SW 1271 (cell line): ENCODE measurements around the gene MLANA.

Experiments used
- DNase-seq, 2 experiments: peaks; one replicate each; lab custom pipeline; 2025; lab: John Stamatoyannopoulos, UW

The MLANA gene

GRCh38 chr9:5902377-5902776, 11.7 kb downstream of the MLANA start:
- DNase-seq: no peak

DNA sequence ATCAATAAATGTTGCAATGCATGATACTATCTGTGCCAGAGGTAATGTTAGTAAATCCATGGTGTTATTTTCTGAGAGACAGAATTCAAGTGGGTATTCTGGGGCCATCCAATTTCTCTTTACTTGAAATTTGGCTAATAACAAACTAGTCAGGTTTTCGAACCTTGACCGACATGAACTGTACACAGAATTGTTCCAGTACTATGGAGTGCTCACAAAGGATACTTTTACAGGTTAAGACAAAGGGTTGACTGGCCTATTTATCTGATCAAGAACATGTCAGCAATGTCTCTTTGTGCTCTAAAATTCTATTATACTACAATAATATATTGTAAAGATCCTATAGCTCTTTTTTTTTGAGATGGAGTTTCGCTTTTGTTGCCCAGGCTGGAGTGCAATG, 18.2 kb downstream of the MLANA start:
- DNase-seq: no peak

DNA sequence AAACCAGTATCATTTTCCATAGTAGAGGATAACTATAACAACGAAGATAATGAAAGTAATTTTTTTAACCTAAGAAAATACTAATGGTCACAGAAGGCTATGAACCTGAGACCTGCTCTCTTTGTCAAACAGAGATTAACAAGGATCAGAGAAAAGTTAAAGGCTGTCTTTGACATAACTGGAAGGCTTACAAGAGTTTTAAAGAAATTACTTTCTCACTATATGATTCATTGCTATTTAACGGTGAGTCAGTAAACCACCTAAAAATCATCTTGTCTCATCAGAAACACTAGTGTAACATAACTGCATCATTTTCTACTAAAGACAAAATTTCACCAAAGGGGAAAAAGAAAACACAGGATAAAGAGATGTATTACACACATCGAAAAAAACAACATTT, 19.3 kb downstream of the MLANA start:
- DNase-seq: no peak

- DNase-seq: no peak
Observed at GRCh38 chr9:5910413-5911057, 19.8 kb downstream of the MLANA start.

GRCh38 chr9:5915438-5915837, 24.7 kb downstream of the MLANA start:
- DNase-seq: no peak

DNA sequence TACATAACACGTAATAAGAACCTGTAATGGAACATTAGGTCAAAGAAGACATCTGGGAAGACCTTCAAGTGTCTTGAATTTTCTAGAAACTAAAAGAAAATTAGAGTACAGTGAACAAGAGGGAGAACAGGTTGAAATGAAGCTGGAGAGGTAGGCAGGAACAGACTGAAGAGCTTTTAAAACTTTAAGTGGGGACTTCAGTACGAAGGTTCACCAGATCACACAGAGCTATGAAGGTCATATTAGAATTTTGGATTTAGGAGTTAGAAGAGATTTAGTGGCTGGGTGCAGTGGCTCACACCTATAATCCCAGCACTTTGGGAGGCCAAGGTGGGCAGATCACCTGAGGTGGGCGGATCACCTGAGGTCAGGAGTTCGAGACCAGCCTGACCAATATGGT, 26.6 kb downstream of the MLANA start:
- DNase-seq: no peak

GRCh38 chr9:5917888-5918287, 27.2 kb downstream of the MLANA start:
- DNase-seq: no peak

GRCh38 chr9:5918460-5918859, 27.8 kb downstream of the MLANA start:
- no peak for DNase-seq

DNA sequence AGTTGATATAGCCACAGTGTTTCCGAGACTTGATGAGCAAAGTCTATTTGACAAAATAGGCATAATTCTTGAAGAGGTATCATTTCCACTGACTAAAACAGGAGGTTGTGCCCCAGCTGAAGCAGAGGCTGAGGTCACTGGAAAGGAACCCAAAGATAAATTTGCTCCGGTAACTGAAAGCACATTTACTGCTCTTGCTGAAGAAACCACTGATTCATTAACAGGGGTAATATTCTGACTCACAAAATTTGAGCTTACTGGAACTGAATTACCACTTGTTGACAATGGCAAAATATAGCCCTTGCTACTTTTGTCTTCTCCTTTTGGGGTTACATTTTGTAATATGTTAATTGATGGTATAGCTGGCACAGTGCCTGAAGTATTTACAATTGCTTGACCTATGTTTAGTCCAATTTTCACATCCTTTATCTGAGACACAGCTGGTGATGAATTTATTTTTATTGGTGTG, 30.2 kb downstream of the MLANA start:
- no peak for DNase-seq

DNA sequence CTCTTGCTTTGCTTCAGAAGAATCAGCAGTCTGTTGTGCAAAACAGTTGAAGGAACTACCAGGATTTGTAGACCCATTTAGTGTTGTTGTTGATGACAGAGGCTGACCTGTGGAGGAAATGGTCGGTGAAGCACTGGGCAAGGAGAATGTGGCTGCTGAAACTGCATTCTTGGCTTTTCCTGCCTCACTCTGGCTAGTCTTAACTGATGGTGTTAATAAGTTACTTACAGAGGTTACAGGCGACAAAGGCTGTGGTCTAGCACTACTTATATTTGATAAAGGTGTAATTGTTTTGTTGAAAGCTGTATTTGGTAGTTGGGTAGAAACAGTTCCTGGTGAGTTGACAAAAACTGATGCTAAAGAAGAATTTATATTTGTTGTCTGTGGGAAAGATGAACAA, 31.5 kb downstream of the MLANA start:
- DNase-seq: no peak

DNA sequence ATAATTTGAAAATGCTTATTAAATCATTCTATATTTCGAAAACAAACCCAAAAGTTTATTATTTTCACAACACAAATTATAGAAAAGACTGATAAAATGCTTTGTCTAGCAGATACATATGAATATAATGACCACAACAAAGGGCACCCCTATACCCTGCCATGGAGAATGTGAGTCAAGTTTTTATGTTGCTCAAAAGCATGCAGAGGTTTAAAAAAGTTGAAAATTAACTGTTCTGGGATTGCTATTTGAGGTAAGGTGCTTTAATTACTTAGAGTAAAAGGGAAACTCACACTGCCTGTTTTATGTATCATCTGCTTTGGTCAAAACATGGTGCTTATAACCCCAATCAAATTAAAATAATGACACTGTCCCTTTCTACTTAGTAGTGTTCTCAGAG, 41.0 kb downstream of the MLANA start:
- DNase-seq: no peak

DNA sequence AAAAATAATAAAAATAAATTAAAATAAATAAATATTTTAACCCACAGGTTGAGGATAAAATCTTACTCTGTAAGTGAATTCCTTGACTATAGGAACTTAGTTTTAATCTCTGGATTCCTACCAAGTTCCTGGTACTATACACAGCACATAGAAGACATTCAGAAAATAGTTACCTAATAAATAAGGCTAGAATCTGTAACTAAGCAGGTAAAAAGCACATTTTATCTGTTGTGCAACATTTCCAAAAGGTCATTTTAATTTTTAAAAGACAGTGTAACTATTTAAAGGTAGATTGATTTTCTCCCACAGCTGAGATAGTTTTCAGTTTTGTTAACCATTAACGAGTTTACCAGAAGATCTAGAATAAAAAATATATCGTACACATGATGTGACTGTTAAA, 47.8 kb downstream of the MLANA start:
- DNase-seq: no peak

DNA sequence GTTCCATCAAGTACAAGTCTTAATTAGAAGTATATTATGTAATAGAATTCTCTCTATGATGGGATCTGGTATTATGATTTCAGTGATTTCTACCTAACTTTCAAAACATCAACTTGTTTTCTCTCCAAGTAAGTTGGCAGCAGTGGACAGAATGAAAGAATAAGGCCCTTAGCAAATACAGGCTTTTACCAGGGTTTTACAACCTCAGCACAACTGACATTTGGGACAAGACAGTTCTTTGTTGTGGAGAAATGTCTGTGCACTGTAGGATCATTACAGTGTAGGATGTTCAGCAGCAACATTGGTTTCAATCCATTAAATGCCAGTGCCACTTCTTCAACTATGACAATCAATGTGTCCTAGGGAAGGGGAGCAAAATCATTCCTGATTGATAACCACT, 48.8 kb downstream of the MLANA start:
- no peak for DNase-seq

GRCh38 chr9:5941214-5941613, 50.5 kb downstream of the MLANA start:
- DNase-seq: no peak

- no peak for DNase-seq
Observed at GRCh38 chr9:5945112-5945511, 54.4 kb downstream of the MLANA start.

DNA sequence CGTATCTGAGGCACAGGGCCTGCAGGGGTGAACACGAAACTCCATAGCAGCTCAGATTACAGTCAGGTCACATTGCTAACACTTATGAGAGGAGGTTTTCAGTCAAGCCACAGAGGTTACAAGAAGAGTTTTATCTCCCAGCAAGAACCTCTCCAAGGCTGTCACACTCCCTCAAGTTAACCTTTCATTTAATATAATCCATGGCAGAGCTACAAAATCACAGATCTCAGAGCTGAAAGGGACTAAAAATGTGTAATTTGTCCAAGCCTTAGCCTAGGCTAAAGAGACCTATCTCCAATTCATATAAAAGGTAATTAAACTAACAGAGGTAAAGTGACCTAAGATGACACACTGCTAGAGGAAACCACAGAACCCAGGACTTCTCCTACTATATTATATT, 57.2 kb downstream of the MLANA start:
- no peak for DNase-seq

GRCh38 chr9:5949103-5949699, 58.5 kb downstream of the MLANA start:
- DNase-seq: no peak

- no peak for DNase-seq
Observed at GRCh38 chr9:5950261-5950660, 59.6 kb downstream of the MLANA start.

- DNase-seq: no peak
Observed at GRCh38 chr9:5951686-5952211, 61.1 kb downstream of the MLANA start.

- DNase-seq: no peak
Observed at GRCh38 chr9:5953743-5954707, 63.3 kb downstream of the MLANA start.

- DNase-seq: no peak
Observed at GRCh38 chr9:5957166-5957565, 66.5 kb downstream of the MLANA start.

GRCh38 chr9:5958273-5958672, 67.6 kb downstream of the MLANA start:
- no peak for DNase-seq
